Upper lobe of right lung (tissue), 1 donor: ENCODE data around the gene GRIP1. TPM values are rescaled to one million over a fixed set of nuclear protein-coding genes. Genes with fewer than 3 reads are reported as not detected.

Experiments used
- ATAC-seq: fragments of 200-7000 bp; cut with Tn5 transposase; one replicate; pipeline ENCODE4 v1.9.1; 2020; ENCODE audit warnings: mild to moderate bottlenecking, moderate library complexity
- DNase-seq: peaks from one replicate; pipeline ENCODE4 v3.0.0-alpha.2; 2020
- H3K27ac ChIP-seq: fragments of 200-600 bp; one replicate; pipeline ENCODE4 v1.8.0; 2022
- H3K27me3 ChIP-seq: fragments of 200-600 bp; one replicate; pipeline ENCODE4 v1.8.0; 2022; ENCODE audit warnings: mild to moderate bottlenecking
- H3K36me3 ChIP-seq: fragments of 200-600 bp; one replicate; pipeline ENCODE4 v1.8.0; 2022
- H3K4me1 ChIP-seq: fragments of 200-600 bp; one replicate; pipeline ENCODE4 v1.8.0; 2022
- H3K4me3 ChIP-seq: fragments of 200-600 bp; one replicate; pipeline ENCODE4 v1.8.0; 2022; ENCODE audit warnings: mild to moderate bottlenecking
- H3K9me3 ChIP-seq: fragments of 200-600 bp; one replicate; pipeline ENCODE4 v1.8.0; 2022
- CTCF ChIP-seq: fragments of 200-600 bp; IDR thresholded peaks from one replicate; pipeline ENCODE4 v1.8.0; 2022; ENCODE audit warnings: antibody characterized with exemption
- intact Hi-C: fragments of 100-400 bp; cut with DNase I; formaldehyde crosslinking; loops from one replicate; pipeline ENCODE4 v1.11.0; 2022
- total RNA-seq: library from RNA; stranded (reverse); fragmentation: NEBNext Ultra II Directional; extraction: Animal tissue kit (Norgen Biotek cat#: 25700); gene quantifications from one replicate; pipeline ENCODE4 v1.2.1, GENCODE V29; 2021
- donor health status: DM: no; HTN: yes; CAD: no; lungs with severe emphysema.

The GRIP1 gene
- total RNA-seq, 1 donor from 2014 or later = 5.2 TPM

- Histone ChIP-seq H3K27me3 (no peaks in the 10 kb centered on the region), H3K4me1 (no peaks in the 10 kb centered on the region), H3K27ac (no peak overlapping the region), H3K36me3 (peaks cover 35% of the 10 kb centered on the region), H3K9me3 (no peaks in the 10 kb centered on the region), H3K4me3 (no peak overlapping the region)
- DNase-seq = no peak
- intact Hi-C loops = no loop called here
- no peak for TF ChIP-seq CTCF
- no peak for ATAC-seq
These were observed 355.9 kb downstream of the GRIP1 start for GRCh38 chr12:66323017-66323416.

- H3K27ac ChIP-seq = no peak overlapping the region
- H3K4me3 ChIP-seq = no peak overlapping the region
- H3K27me3 ChIP-seq = no peaks in the 10 kb centered on the region
- peak; percentile 60 for ATAC-seq
- TF ChIP-seq CTCF = no peak
- DNase-seq = no peak
- no peaks in the 10 kb centered on the region for H3K4me1 ChIP-seq
- peaks cover 26% of the 10 kb centered on the region for H3K36me3 ChIP-seq
- intact Hi-C loops = no loop called here
- H3K9me3 ChIP-seq = no peaks in the 10 kb centered on the region
These were observed 357.4 kb downstream of the GRIP1 start for GRCh38 chr12:66321435-66321834.

GRCh38 chr12:66320996-66321395 is 357.9 kb downstream of the GRIP1 start:
- TF ChIP-seq CTCF = no peak

GRCh38 chr12:66319266-66319954 is 359.5 kb downstream of the GRIP1 start:
- ATAC-seq (no peak), DNase-seq (no peak)
- no peak for TF ChIP-seq CTCF
- Histone ChIP-seq H3K27ac (no peak overlapping the region), H3K4me3 (no peak overlapping the region), H3K36me3 (peaks cover 14% of the 10 kb centered on the region), H3K27me3 (no peaks in the 10 kb centered on the region), H3K4me1 (no peaks in the 10 kb centered on the region), H3K9me3 (no peaks in the 10 kb centered on the region)
- intact Hi-C loops = no loop called here

More at GRCh38 chr12:66320996-66321395, 357.9 kb downstream of the GRIP1 start:
- Histone ChIP-seq H3K4me1 (no peaks in the 10 kb centered on the region), H3K27me3 (no peaks in the 10 kb centered on the region), H3K27ac (no peak overlapping the region), H3K9me3 (no peaks in the 10 kb centered on the region), H3K4me3 (no peak overlapping the region), H3K36me3 (peaks cover 22% of the 10 kb centered on the region)
- DNase-seq (no peak), ATAC-seq (no peak)
- intact Hi-C loops = no loop called here

- ATAC-seq (no peak), DNase-seq (no peak)
- H3K9me3 ChIP-seq = no peaks in the 10 kb centered on the region
- H3K4me3 ChIP-seq = no peak overlapping the region
- no peak for TF ChIP-seq CTCF
- intact Hi-C loops = no loop called here
- H3K27ac ChIP-seq = no peak overlapping the region
- peaks cover 8% of the 10 kb centered on the region for H3K36me3 ChIP-seq
- no peaks in the 10 kb centered on the region for H3K27me3 ChIP-seq
- H3K4me1 ChIP-seq = no peaks in the 10 kb centered on the region
These were observed 364.6 kb downstream of the GRIP1 start for GRCh38 chr12:66314278-66314677.

GRCh38 chr12:66312189-66312588 is 366.7 kb downstream of the GRIP1 start:
- no peaks in the 10 kb centered on the region for H3K9me3 ChIP-seq
- intact Hi-C loops = no loop called here
- no peaks in the 10 kb centered on the region for H3K4me1 ChIP-seq
- H3K27ac ChIP-seq = no peak overlapping the region
- no peak overlapping the region for H3K4me3 ChIP-seq
- DNase-seq = no peak
- ATAC-seq = no peak
- H3K36me3 ChIP-seq = peaks cover 5% of the 10 kb centered on the region
- no peaks in the 10 kb centered on the region for H3K27me3 ChIP-seq
- TF ChIP-seq CTCF = no peak
